ENCODE results near the gene GPATCH2.

- TF ChIP-seq CTCF (conservative IDR thresholded peaks at IDR 0.05; ENCODE audit: low read depth, low read length) (no peak), EZH2 (IDR thresholded peaks at IDR 0.05; ENCODE audit: low read length, unreplicated experiment) (no peak)
Measured at GRCh38 chr1:217614200-217614712, 16.6 kb downstream of the GPATCH2 start.
